GM21786 (cell line): Measurements from ENCODE around the gene SNX12.
"Not testable (repeated sequence)": the region's sequence is repeated elsewhere in the genome, so short reads cannot be mapped to it uniquely, and the experiment has no call there.

ENCODE experiments used
- ATAC-seq: cut with Tn5 transposase; IDR thresholded peaks from one replicate; pipeline ENCODE4 v1.9.1; 2021; ENCODE audit not compliant: unreplicated experiment

Gene SNX12

DNA sequence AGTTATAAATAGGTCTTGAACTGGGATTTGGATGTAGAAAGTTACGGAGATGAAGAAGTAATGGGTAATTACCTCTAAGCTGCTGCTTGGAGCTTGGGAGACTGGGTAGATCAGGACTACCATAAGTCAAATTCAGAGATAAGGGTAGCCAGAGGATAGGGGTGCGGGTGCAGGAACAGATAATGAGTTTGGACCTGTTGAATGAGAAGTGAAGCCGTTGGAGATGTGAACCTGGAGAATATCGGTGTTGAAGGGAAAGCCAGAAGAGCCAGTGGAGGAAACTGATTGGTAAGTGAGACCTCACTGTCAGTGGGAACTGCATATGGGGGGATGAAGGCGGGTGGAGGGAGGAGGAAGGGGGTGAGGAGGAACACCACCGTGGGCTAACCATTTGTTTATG lies 26.9 kb upstream of the SNX12 start:
- no peak for ATAC-seq

DNA sequence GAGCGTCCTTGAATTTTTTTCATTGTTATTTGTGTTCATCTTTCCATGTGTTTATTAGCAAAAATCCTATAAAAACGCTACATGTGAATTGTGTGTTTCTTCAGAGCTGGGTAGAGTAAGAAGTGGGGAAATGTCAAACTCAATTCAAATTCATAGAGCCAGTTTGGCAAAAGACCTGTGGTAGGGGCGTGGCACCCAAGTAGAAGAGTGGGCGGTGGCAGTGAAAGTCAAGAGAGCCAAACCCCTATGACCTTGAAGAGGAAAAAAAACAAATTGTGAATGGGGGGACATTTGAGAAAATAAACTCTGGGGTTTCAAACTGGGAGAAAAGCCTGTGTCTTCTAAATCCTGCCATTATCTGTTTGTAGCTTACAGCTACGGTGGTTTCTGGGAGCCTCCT lies 23.1 kb upstream of the SNX12 start:
- no peak for ATAC-seq

DNA sequence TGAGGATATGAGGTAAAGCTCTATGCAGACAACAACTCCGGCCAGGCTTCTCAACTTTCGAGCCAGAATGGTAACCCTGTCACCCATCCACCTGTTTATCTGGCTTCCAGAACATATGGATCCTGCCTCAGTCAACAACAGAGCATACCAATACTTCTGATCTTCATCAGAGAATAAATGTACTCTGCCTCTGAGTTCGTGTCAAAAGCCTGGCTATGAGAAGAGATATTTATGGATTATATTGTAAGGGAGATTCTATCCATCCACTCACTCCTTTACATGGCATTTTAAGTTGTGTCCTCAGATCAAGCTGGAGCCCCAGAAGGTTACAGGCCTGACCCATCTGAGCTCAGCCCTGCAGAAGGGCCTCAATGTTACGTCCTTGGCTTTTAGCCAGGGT lies 17.8 kb upstream of the SNX12 start:
- ATAC-seq: no peak

DNA sequence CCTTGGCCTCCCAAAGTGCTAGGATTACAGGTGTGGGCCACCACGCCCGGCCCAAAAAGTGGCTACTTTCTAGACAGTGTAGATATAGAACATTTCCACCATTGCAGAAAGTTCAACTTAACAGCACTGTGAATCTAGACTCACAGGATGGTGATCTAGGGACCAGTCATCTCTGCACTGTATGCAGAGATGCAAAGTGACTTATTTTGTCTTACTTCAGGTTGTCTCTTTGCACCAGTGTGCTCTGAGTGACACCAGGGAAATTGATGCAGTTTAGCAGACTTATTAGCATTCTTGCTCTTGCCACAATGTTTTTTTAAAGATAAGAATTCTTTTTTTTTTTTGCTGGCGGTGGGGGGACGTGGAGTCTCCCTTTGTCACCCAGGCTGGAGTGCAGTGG lies 14.7 kb upstream of the SNX12 start:
- ATAC-seq: no peak

DNA sequence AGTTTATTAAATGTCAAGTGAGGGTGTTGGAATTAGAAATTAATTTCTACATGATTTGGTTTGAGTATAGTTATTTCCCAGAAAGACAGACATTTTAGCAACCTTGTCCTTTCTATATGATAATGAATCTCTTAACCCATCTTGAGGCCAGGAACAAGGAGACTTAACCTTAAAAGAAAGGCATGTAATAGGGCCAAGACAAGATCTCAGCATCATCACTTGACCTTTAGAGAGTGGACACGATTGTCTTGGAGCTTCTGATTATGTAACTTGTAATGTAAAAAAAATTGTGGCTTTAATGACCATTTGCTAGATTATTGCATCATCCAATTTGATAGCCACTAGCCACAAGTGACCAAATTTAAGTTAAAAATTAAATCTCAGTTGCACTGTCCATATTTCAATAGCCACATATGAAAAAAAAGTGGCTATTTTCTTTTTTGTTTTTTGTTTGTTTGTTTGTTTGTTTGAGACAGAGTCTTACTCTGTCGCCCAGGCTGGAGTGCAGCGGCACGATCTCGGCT lies 14.1 kb upstream of the SNX12 start:
- no peak for ATAC-seq

DNA sequence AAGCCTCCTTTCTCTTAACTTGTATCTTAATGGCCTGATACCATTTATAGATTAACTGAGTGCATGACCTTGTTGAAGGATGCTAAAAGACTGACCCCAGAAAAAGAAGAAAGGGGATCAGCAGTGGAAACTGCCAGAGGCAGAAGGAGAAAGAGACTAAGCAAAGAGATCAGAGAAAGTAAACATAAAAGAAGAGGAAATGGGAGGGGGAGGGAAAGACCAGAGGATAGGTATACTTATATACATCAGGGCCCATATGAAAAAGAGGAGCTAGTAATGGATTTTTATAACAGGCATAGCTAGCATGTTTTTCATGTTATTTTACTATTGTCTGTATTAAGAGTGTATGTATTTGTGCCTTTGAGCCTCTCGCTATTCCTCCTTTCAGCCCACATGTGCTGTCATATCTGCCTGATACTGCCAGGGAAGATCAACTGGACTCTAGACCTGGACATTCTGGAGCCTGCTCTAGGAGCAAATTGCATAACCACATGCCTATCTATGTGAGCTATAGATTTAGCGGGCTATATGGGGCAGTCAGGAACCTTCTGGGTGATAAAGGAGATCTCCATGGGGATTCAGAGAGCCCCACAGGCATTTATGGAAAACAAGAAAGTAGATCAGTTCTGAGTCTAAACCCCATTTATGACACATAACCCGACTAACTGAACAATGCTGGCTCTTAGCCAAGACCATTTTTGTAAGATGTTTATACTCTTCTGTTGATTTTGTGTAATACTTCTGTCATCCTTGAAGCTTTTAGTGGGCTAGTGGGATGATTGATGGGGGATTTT lies 13.4 kb upstream of the SNX12 start:
- no peak for ATAC-seq

DNA sequence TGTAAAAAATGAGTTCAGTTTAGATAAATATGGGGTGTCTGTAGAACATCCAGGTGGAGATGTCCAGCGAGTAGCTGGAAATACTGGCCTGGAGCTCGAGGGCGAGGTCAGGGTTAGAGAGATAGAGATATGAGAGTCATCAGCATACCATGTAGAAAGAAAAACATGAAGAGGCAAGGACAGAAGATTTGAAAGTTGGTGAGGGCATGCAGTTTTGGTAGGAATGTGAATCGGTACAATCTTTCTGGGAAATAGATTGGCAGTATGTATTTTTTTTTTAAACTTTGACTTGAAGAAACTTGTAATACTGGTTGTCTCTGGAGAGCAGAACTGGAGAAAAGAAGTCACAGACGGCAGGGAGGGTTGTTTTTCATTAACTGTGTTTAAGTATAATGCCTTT lies 2.4 kb upstream of the SNX12 start:
- ATAC-seq: no peak

DNA sequence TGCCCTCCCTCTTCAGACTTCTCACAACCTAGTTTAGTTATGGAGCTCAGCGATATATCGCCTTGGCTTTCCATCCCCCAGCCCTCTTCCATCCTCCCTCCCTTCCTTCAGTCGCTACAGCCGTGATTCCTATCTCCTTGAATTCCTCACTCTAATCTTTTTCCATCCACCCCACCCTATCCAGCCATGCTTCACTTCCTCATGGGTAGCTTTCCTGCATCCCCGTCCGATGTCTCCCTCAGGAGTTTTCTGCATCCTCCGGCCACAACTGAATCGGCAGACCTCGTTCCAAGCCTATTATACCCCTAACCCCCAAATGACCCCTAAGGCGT lies 456 bp downstream of the SNX12 start:
- ATAC-seq: no peak

DNA sequence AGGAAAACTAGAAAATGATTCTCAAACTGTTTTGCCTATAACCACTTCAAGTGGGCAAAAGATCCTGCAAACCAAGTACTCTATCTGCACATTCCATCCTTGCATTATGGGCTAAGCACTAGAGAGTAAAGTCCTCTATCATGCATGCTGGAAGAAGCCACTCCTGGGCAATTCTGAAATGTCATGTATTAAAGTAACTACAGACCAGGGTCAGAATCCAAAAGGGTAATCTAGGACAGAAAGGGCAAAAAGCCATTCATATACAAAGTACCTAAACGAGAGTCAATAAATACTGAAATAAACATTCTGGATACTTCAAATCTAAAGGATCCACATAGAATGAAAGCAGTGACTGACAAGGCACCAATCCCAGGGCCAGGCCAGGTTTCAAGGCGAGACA lies 1.0 kb downstream of the SNX12 start:
- ATAC-seq: no peak

DNA sequence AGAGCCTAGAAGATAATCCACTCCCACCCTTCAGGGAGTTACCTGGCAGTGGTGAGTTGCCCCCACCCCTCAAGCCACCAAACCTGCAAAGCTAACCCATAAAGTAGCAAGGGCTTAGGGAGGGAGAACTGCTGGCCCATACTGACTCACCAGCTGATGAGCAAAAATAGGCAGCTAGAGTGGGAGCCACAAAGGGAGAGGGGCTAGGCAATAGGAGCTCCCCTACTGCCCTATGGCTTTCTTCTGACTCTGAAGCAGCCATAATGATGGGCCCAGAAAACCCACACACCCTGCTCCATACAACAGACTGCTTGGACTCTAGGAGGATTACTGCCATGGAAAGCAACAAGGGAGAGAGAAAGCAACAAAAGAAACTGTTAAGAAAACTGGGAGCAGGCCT lies 8.0 kb downstream of the SNX12 start:
- no peak for ATAC-seq

DNA sequence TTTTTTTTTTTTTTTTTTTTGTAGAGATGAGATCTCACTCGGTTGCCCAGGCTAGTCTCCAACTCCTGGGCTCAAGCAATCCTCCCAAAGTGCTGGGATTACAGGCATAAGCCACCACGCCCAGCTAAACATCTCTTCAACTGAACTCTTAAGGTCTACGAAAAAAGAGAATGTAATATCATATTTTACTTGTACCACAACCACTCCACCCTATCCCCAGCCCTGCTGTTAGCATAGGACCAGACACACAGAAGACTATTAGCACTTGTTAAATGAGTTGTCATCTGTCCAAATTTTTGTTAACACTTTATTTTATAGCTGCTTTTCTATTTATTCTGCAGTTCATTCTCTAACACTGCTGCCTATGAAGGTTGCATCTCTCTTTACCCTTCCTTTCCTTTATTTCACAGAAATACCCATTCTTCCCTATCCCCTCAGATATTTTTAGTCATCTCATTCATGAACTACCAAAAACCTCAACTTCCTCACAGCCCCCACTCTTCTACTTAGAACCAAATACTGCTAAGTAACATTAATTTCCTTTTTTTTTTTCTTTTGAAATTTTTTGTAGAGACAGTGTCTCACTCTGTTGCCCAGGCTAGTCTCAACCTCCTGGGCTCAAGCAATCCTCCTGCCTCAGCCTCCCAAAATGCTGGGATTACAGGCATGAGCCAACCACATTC lies 10.1 kb downstream of the SNX12 start:
- ATAC-seq: no peak

DNA sequence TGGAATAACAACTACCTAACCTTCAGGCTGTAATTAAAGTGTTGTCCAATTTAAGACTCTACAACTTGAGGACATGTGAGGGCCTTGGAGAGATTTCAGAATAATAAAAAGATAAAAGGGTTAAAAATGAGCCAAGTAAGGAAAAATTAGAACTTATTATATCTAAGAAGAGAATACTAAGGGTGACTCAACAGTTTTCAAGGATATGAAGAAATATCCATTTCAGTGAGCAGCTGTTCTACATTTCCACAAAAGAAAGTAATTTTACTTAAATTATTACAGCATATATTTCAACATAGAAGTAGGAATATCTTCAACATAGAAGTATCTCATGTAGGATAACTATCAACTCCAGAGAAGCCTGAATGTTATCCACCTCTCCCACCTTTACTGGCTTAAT lies 11.3 kb downstream of the SNX12 start:
- no peak for ATAC-seq

DNA sequence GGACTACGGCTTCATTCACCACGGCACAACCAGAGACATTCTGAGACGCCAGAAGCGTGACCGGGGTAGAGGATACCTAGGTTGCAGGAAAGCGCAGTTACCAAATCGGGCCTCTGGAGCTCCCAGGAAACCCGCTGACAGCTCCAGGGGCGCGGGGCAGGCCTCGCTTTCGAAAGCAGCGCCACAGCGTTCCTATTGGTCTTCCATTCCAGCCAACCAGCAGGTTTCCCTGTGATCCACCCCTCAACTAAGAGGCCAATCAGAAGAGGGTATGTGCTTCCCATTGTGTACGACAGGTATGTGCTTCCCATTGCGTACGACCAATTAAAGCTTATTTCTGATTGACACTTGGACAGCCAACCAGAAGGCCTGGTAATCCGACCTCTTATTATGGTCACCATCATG lies 14.9 kb downstream of the SNX12 start:
- ATAC-seq: peak; percentile 96

DNA sequence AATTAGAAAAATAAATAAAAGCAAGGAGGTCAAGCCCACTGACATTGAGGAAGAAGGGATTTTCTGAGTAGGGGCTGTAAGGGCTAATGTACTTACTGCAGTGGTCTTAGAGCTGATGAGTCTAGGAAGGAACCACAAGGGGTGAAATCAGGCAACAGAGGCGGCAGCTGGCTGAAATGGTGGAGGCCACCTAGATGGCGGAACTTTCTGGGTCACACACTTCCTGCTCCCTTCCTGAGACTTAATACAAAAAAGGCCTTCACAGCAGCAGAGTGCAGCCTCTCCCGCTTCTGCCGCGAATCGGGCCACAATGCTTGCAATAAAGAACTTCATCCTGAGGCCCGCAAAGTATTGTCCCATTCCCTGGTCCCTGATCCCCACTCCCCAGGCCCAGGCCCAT lies 15.4 kb downstream of the SNX12 start:
- ATAC-seq: peak; percentile 9

DNA sequence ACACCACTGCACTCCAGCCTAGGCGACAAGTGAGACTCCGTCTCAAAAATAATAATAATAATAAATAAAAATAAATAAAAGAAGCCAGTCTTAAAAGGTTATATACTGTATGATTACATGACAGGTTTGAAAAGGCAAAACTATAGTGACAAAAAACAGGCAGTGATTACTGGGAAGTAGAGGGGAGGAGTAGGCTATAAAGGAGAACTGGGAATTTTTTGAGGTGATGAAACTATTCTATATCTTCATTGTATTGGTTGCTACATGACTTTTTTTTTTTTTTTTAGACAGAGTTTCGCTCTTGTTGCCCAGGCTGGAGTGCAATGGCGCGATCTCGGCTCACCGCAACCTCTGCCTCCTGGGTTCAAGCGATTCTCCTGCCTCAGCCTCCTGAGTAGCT lies 20.2 kb downstream of the SNX12 start:
- not testable (repeated sequence) for ATAC-seq

DNA sequence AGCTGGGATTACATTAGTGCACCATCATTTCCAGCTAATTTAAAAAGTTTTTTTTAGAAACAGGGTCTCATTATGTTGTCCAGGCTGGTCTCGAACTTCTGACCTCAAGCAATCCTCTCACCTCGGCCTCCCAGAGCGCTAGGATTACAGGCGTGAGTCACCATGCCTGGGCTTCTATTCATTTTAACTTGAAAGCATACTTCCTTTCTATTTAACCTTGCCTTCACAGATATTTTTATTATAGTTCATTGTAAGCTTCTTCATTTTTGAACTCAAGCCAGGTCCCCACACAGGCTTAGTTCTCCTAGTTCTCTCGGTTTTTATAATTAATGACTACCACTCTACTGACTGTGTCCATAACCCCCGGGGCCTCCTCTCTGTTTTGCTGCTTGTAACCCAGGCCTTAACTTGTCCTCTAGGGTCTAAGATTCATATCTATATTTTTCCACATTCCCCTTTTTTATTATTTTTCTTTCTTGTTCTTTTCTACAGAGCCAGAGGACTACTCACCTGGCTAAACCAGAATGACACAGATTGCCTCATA lies 50.7 kb downstream of the SNX12 start:
- no peak for ATAC-seq
